ENCODE data around the gene RNF126. TPM values are rescaled to one million over a fixed set of nuclear protein-coding genes. Genes with fewer than 3 reads are reported as not detected.

Gene RNF126
- polyA plus RNA-seq, 1 donor (not counting 4 experiments of a cell fraction or from before 2014, with no cell fraction given), result 8.2 TPM

- dilution Hi-C loops (cut with MboI; ENCODE audit: extremely low pct_ligation_motif_present, low sequenced_read_pairs), result no loop called here
Measured at GRCh38 chr19:648305-648704, 14.7 kb downstream of the RNF126 start.

GRCh38 chr19:647566-648284 is 15.3 kb downstream of the RNF126 start:
- Histone ChIP-seq H2AFZ (ENCODE audit: control insufficient read depth, low read length) (no peak overlapping the region), H3K4me1 (ENCODE audit: control insufficient read depth, extremely low read depth, insufficient read depth, low read length) (no peaks in the 10 kb centered on the region), H3K36me3 (ENCODE audit: control insufficient read depth in 2 of 2, extremely low read depth in 1 of 2, insufficient read depth in 2 of 2, low read length in 2 of 2) (peaks cover 19 to 28% of the 10 kb centered on the region in 2 experiments), H4K20me1 (ENCODE audit: control insufficient read depth, extremely low read depth, insufficient read depth, low read length) (peaks cover 11% of the 10 kb centered on the region), H3K79me2 (ENCODE audit: control insufficient read depth, insufficient read depth, low read length) (peaks cover 28% of the 10 kb centered on the region), H3K4me3 (ENCODE audit: control insufficient read depth in 2 of 3, extremely low read depth in 1 of 3, insufficient read depth in 2 of 3, low read depth in 1 of 3, low read length in 3 of 3) (no peak overlapping the region), H3K27me3 (ENCODE audit: control insufficient read depth, extremely low read depth, insufficient read depth, low read length) (no peaks in the 10 kb centered on the region), H3K4me2 (ENCODE audit: control insufficient read depth, extremely low read depth, insufficient read depth, low read depth, low read length) (no peak overlapping the region), H3K9me1 (ENCODE audit: control insufficient read depth, extremely low read depth, insufficient read depth, low read length) (no peaks in the 10 kb centered on the region), H3K27ac (ENCODE audit: control insufficient read depth, insufficient read depth, low read length) (no peak overlapping the region), H3K9ac (ENCODE audit: control insufficient read depth, extremely low read depth, insufficient read depth, low read length) (no peak overlapping the region), H3K9me3 (ENCODE audit: control insufficient read depth, low read depth, low read length) (no peaks in the 10 kb centered on the region)
- TF ChIP-seq CTCF (optimal IDR thresholded peaks at IDR 0.05 in 1 of 3, IDR thresholded peaks at IDR 0.05 in 1 of 3, conservative IDR thresholded peaks at IDR 0.05 in 1 of 3; ENCODE audit: extremely low read depth in 1 of 3, insufficient read depth in 2 of 3, low read length in 3 of 3) (no peak), EZH2 (IDR thresholded peaks at IDR 0.05; ENCODE audit: low read length) (no peak)
- DNase-seq (ENCODE audit: low read depth, low spot score) (no peak), FAIRE-seq (no peak)
- dilution Hi-C loops (cut with MboI; ENCODE audit: extremely low pct_ligation_motif_present, low sequenced_read_pairs), result no loop called here

More at GRCh38 chr19:648305-648704, 14.7 kb downstream of the RNF126 start:
- peaks cover 17% of the 10 kb centered on the region for H4K20me1 ChIP-seq (ENCODE audit: control insufficient read depth, extremely low read depth, insufficient read depth, low read length)
- H3K9ac ChIP-seq (ENCODE audit: control insufficient read depth, extremely low read depth, insufficient read depth, low read length), result no peak overlapping the region
- TF ChIP-seq CTCF (optimal IDR thresholded peaks at IDR 0.05 in 1 of 3, IDR thresholded peaks at IDR 0.05 in 1 of 3, conservative IDR thresholded peaks at IDR 0.05 in 1 of 3; ENCODE audit: extremely low read depth in 1 of 3, insufficient read depth in 2 of 3, low read length in 3 of 3), result no peak
- no peak for TF ChIP-seq EZH2 (IDR thresholded peaks at IDR 0.05; ENCODE audit: low read length)
- H3K9me3 ChIP-seq (ENCODE audit: control insufficient read depth, low read depth, low read length), result no peaks in the 10 kb centered on the region
- H3K9me1 ChIP-seq (ENCODE audit: control insufficient read depth, extremely low read depth, insufficient read depth, low read length), result no peaks in the 10 kb centered on the region
- H3K4me3 ChIP-seq (ENCODE audit: control insufficient read depth in 2 of 3, extremely low read depth in 1 of 3, insufficient read depth in 2 of 3, low read depth in 1 of 3, low read length in 3 of 3), result no peak overlapping the region
- H3K36me3 ChIP-seq (ENCODE audit: control insufficient read depth in 2 of 2, extremely low read depth in 1 of 2, insufficient read depth in 2 of 2, low read length in 2 of 2), result peaks cover 25 to 29% of the 10 kb centered on the region in 2 experiments
- H3K4me1 ChIP-seq (ENCODE audit: control insufficient read depth, extremely low read depth, insufficient read depth, low read length), result no peaks in the 10 kb centered on the region
- FAIRE-seq (no peak), DNase-seq (ENCODE audit: low read depth, low spot score) (no peak)
- H3K4me2 ChIP-seq (ENCODE audit: control insufficient read depth, extremely low read depth, insufficient read depth, low read depth, low read length), result no peak overlapping the region
- no peaks in the 10 kb centered on the region for H3K27me3 ChIP-seq (ENCODE audit: control insufficient read depth, extremely low read depth, insufficient read depth, low read length)
- H2AFZ ChIP-seq (ENCODE audit: control insufficient read depth, low read length), result no peak overlapping the region
- no peak overlapping the region for H3K27ac ChIP-seq (ENCODE audit: control insufficient read depth, insufficient read depth, low read length)
- peaks cover 34% of the 10 kb centered on the region for H3K79me2 ChIP-seq (ENCODE audit: control insufficient read depth, insufficient read depth, low read length)
